K562 (cell line): ENCODE results near the gene ANO10. TPM values are rescaled to one million over a fixed set of nuclear protein-coding genes. Genes with fewer than 3 reads are reported as not detected.

Experiments
- ATF3 ChIP-seq, 2 experiments: fragments of 450-650 bp in 1 of 2; sonication (generic) in 1 of 2; formaldehyde crosslinking in 1 of 2; IDR thresholded peaks in 1 of 2; conservative IDR thresholded peaks in 1 of 2; 2 replicates each; pipeline versions ENCODE4 v1.6.1 to v1.8.1; 2016 to 2023; ENCODE audit warnings: mild to moderate bottlenecking in 2 of 2, moderate library complexity in 2 of 2, inconsistent platforms in 1 of 2, missing genetic modification reagents in 1 of 2
- ATF4 ChIP-seq: fragments of 450-650 bp; formaldehyde crosslinking; IDR thresholded peaks from 2 replicates; pipeline ENCODE4 v1.4.0; 2022; ENCODE audit warnings: mild to moderate bottlenecking, moderate library complexity
- C11orf30 ChIP-seq: fragments of 450-650 bp; IDR thresholded peaks from 2 replicates; pipeline ENCODE4 v1.6.1; 2016; ENCODE audit warnings: low read depth, mild to moderate bottlenecking
- CEBPG ChIP-seq, 3 experiments: fragments of 200-800 bp in 1 of 3; sonication (Bioruptor generic) in 1 of 3; sonication (generic) in 1 of 3; formaldehyde crosslinking in 1 of 3; IDR thresholded peaks in 2 of 3; conservative IDR thresholded peaks in 1 of 3; 2 replicates each; pipeline versions ENCODE4 v1.6.1 to v1.8.0; 2016 to 2022; ENCODE audit warnings: missing compliant biosample characterization in 2 of 3, missing genetic modification characterization in 2 of 3, mild to moderate bottlenecking in 1 of 3, missing genetic modification reagents in 1 of 3
- CREM ChIP-seq: IDR thresholded peaks from 2 replicates; pipeline ENCODE4 v1.6.1; 2014; ENCODE audit warnings: antibody characterized with exemption, low read depth
- CXXC5 ChIP-seq: fragments of 250-450 bp; sonication (Bioruptor Pico); IDR thresholded peaks from 2 replicates; pipeline ENCODE4 v1.8.0; 2022; ENCODE audit warnings: inconsistent platforms, mild to moderate bottlenecking, moderate library complexity
- ELF4 ChIP-seq: fragments of 450-650 bp; formaldehyde crosslinking; IDR thresholded peaks from 2 replicates; pipeline ENCODE4 v1.4.0; 2022; ENCODE audit warnings: missing genetic modification characterization
- JUND ChIP-seq, 2 experiments: IDR thresholded peaks; 2 replicates in 1 of 2; 3 replicates in 1 of 2; pipeline ENCODE4 v1.6.1; 2011; ENCODE audit warnings: borderline replicate concordance in 2 of 2, low read depth in 2 of 2, low read length in 2 of 2, improper control_type of control experiment in 1 of 2, missing biosample characterization in 1 of 2, missing genetic modification characterization in 1 of 2, missing genetic modification reagents in 1 of 2
- MAFG ChIP-seq: fragments of 450-650 bp; conservative IDR thresholded peaks from 2 replicates; pipeline ENCODE4 v1.6.1; 2016; ENCODE audit warnings: missing genetic modification characterization, missing compliant biosample characterization
- NFE2 ChIP-seq: IDR thresholded peaks from 2 replicates; pipeline ENCODE4 v1.6.1; 2014; ENCODE audit warnings: antibody characterized with exemption, low read depth
- PBX2 ChIP-seq, 2 experiments: IDR thresholded peaks in 1 of 2; conservative IDR thresholded peaks in 1 of 2; 2 replicates each; pipeline ENCODE4 v1.6.1; 2016; ENCODE audit warnings: low read depth in 2 of 2, mild to moderate bottlenecking in 1 of 2, missing compliant biosample characterization in 1 of 2, missing genetic modification characterization in 1 of 2, moderate library complexity in 1 of 2
- TCF3 ChIP-seq: sonication (generic); formaldehyde crosslinking; IDR thresholded peaks from 2 replicates; pipeline ENCODE4 v1.4.0; 2020; ENCODE audit warnings: mild to moderate bottlenecking, missing genetic modification reagents
- ZBTB11 ChIP-seq, 3 experiments: fragments of 200-800 bp in 1 of 3; fragments of 250-450 bp in 1 of 3; fragments of 450-650 bp in 1 of 3; sonication (Bioruptor Pico) in 1 of 3; sonication (Bioruptor generic) in 1 of 3; formaldehyde crosslinking in 1 of 3; IDR thresholded peaks; 2 replicates each; pipeline versions ENCODE4 v1.6.1 to v1.8.0; 2016 to 2022; ENCODE audit warnings: mild to moderate bottlenecking in 2 of 3, missing genetic modification characterization in 2 of 3, missing compliant biosample characterization in 1 of 3, moderate library complexity in 1 of 3
- ZBTB17 ChIP-seq: fragments of 450-650 bp; formaldehyde crosslinking; IDR thresholded peaks from 2 replicates; pipeline ENCODE4 v1.4.0; 2020; ENCODE audit warnings: mild to moderate bottlenecking
- ZNF184 ChIP-seq: sonication (generic); formaldehyde crosslinking; IDR thresholded peaks from 2 replicates; pipeline ENCODE4 v1.5.0; 2020; ENCODE audit warnings: missing genetic modification reagents
- ZNF311 ChIP-seq: fragments of 250-450 bp; sonication (Bioruptor Pico); IDR thresholded peaks from 2 replicates; pipeline ENCODE4 v1.4.0; 2020; ENCODE audit warnings: mild to moderate bottlenecking, moderate library complexity
- polyA plus RNA-seq, 8 experiments: library from polyadenylated mRNA; depleted of rRNA in 4 of 8; stranded (reverse) in 5 of 8; unstranded in 3 of 8; fragments of >200 nt; fragmentation: Nextera tagmentation in 2 of 8; fragmentation: Illumina TruSeq in 1 of 8; extraction: Ambion mirVana in 2 of 8; extraction: Trizol in 1 of 8; gene quantifications; 2 replicates each; pipeline versions ENCODE4 v1.2.1 to v1.2.3, GENCODE V29; 2011 to 2014; ENCODE audit warnings: inconsistent platforms in 1 of 8, missing spikeins in 1 of 8
- total RNA-seq, 7 experiments: library from RNA; depleted of rRNA in 6 of 7; stranded (reverse); fragments of >200 nt in 6 of 7; fragmentation: Illumina TruSeq in 2 of 7; extraction: Trizol in 2 of 7; gene quantifications; 2 replicates each; pipeline versions ENCODE4 v1.2.1 to v1.2.3, GENCODE V29; 2011 to 2021; ENCODE audit warnings: low replicate concordance in 1 of 7

Gene ANO10
- total and polyA plus RNA-seq, 9 of the 15 experiments (the other 6 are each of a cell fraction or from before 2014, with no cell fraction given), result 6.4 to 46.0 (median 32.3) TPM

GRCh38 chr3:43405888-43406642, 215.7 kb downstream of the ANO10 start (continued):
- TF ChIP-seq ZBTB11 (CRISPR knock-in tag; IDR thresholded peaks at IDR 0.05) (no peak), ZNF311 (CRISPR knock-in tag) (peak; percentile 47; the same call in 1 of the 2 replicates), CREM (0 out of 2 replicates have a peak, but pooled peaks have one; percentile 15), NFE2 (peak; percentile 70), CEBPG (CRISPR knock-in tag; IDR thresholded peaks at IDR 0.05) (no peak), CEBPG (tag; conservative IDR thresholded peaks at IDR 0.05 in 1 of 2, IDR thresholded peaks at IDR 0.05 in 1 of 2) (0 out of 4 replicates have a peak, but pooled peaks of 1 of the 2 experiments have one; percentile 47), ZNF184 (CRISPR knock-in tag) (no peak), JUND (IDR thresholded peaks at IDR 0.05; ENCODE audit: borderline replicate concordance, low read depth, low read length) (no peak; the same call in 1 of the 2 replicates), JUND (tag; IDR thresholded peaks at IDR 0.05; ENCODE audit: borderline replicate concordance, low read depth, low read length) (peak; percentile 65; the same call in 1 of the 3 replicates), CXXC5 (CRISPR knock-in tag) (no peak), PBX2 (CRISPR knock-in tag; IDR thresholded peaks at IDR 0.05; ENCODE audit: low read depth) (no peak), PBX2 (tag; conservative IDR thresholded peaks at IDR 0.05; ENCODE audit: low read depth) (peak; percentile 73), ATF3 (IDR thresholded peaks at IDR 0.05) (peak; percentile 61), ATF3 (CRISPR knock-in tag; conservative IDR thresholded peaks at IDR 0.05) (0 out of 2 replicates have a peak, but pooled peaks have one; percentile 34), ELF4 (CRISPR knock-in tag) (0 out of 2 replicates have a peak, but pooled peaks have one; percentile 53), MAFG (tag) (peak; percentile 58), C11orf30 (peak; percentile 33; the same call in 1 of the 2 replicates), ATF4 (CRISPR knock-in tag) (0 out of 2 replicates have a peak, but pooled peaks have one; percentile 8), ZBTB17 (peak; percentile 39; the same call in 1 of the 2 replicates), TCF3 (CRISPR knock-in tag) (peak; percentile 47; the same call in 1 of the 2 replicates)
